ENCODE measurements around the gene OR1L8. TPM values are rescaled to one million over a fixed set of nuclear protein-coding genes. Genes with fewer than 3 reads are reported as not detected.
"Not testable (repeated sequence)": the region's sequence is repeated elsewhere in the genome, so short reads cannot be mapped to it uniquely, and the experiment has no call there.

The OR1L8 gene, protein sequence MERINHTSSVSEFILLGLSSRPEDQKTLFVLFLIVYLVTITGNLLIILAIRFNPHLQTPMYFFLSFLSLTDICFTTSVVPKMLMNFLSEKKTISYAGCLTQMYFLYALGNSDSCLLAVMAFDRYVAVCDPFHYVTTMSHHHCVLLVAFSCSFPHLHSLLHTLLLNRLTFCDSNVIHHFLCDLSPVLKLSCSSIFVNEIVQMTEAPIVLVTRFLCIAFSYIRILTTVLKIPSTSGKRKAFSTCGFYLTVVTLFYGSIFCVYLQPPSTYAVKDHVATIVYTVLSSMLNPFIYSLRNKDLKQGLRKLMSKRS
- total RNA-seq (not detected), polyA plus RNA-seq (ENCODE audit: insufficient read depth, low read depth, low replicate concordance) (not detected)
- long read RNA-seq, donor 1, result 0 reads
- long read RNA-seq, donor 2, result 0 reads
- long read RNA-seq, donor 3, result 0 reads
- long read RNA-seq, donor 4, result 0 reads
- long read RNA-seq, donor 5, result 0 reads
- long read RNA-seq, donor 6, result 0 reads
- long read RNA-seq, donor 7, result 0 reads
- long read RNA-seq, donor 8, result 0 reads
- long read RNA-seq, donor 9, result 0 reads
- long read RNA-seq, donor 10, result 0 reads

DNA sequence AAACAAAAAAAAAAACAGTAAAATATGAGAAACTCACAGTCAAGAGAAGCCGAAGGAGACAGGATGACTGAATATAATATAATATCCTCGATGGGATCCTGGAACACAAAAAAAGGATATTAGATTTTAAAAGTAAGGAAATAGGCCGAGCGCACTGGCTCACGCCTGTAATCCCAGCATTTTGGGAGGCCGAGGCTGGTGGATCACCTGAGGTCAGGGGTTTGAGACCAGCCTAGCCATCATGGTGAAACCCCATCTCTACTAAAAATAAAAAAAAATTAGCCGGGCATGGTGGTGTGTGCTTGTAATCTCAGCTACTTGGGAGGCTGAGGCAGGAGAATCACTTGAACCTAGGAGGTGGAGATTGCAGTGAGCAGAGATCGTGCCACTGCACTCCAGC is at the start of gene OR1L8:
Gene OR1L8, minus strand, starts transcription at position 101 of the 400 bp plus-strand sequence. CDS start 14,907 bp downstream, outside the sequence.
- FAIRE-seq; H3K9me3 ChIP-seq (ENCODE audit: control insufficient read depth in 2 of 3, insufficient read depth in 1 of 3, low read length in 3 of 3); H3K4me3 ChIP-seq (ENCODE audit: low read length in 3 of 3); DNase-seq; intact Hi-C loops (cut with DNase I); H3K27ac ChIP-seq (ENCODE audit: low read depth in 2 of 2, low read length in 2 of 2); H3K4me1 ChIP-seq (ENCODE audit: control insufficient read depth in 2 of 3, insufficient read depth in 2 of 3, low read depth in 1 of 3, low read length in 3 of 3); H3K9ac ChIP-seq (ENCODE audit: low read length in 3 of 3); H3K27me3 ChIP-seq (ENCODE audit: control insufficient read depth, insufficient read depth, low read length); H3K36me3 ChIP-seq (ENCODE audit: control insufficient read depth in 2 of 3, insufficient read depth in 3 of 3, low read length in 3 of 3): not testable (repeated sequence)

DNA sequence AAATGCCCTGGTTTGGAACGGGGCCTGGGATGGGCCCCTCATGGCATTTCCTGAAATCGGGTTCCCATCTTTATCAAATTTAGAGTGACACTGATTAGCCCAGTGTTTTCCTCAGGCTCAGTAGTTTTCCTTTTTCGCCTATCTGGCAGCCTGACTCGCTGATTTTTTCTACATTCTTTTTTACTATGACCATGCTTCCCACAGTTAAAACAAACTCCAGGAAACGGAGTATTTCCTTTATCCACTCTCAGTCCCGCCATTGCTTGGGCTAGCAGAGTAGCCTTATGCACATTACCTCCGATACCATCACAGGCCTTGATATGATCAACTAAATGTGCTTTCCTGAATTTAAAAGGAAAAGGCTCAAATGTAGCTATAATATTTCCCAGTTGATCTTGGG is 36.8 kb upstream of the OR1L8 start:
- Histone ChIP-seq H3K27ac (ENCODE audit: low read depth in 2 of 2, low read length in 2 of 2) (no peak overlapping the region), H3K27me3 (ENCODE audit: control insufficient read depth, insufficient read depth, low read length) (no peaks in the 10 kb centered on the region), H3K4me1 (ENCODE audit: control insufficient read depth in 2 of 3, insufficient read depth in 2 of 3, low read depth in 1 of 3, low read length in 3 of 3) (no peaks in the 10 kb centered on the region), H3K4me3 (ENCODE audit: low read length in 3 of 3) (no peak overlapping the region), H3K9me3 (ENCODE audit: control insufficient read depth in 2 of 3, insufficient read depth in 1 of 3, low read length in 3 of 3) (peaks cover 0 to 3% (median 0%) of the 10 kb centered on the region in 3 donors), H3K9ac (ENCODE audit: low read length in 3 of 3) (no peak overlapping the region), H3K36me3 (ENCODE audit: control insufficient read depth in 2 of 3, insufficient read depth in 3 of 3, low read length in 3 of 3) (no peaks in the 10 kb centered on the region)
- TF ChIP-seq, protein P1, sequence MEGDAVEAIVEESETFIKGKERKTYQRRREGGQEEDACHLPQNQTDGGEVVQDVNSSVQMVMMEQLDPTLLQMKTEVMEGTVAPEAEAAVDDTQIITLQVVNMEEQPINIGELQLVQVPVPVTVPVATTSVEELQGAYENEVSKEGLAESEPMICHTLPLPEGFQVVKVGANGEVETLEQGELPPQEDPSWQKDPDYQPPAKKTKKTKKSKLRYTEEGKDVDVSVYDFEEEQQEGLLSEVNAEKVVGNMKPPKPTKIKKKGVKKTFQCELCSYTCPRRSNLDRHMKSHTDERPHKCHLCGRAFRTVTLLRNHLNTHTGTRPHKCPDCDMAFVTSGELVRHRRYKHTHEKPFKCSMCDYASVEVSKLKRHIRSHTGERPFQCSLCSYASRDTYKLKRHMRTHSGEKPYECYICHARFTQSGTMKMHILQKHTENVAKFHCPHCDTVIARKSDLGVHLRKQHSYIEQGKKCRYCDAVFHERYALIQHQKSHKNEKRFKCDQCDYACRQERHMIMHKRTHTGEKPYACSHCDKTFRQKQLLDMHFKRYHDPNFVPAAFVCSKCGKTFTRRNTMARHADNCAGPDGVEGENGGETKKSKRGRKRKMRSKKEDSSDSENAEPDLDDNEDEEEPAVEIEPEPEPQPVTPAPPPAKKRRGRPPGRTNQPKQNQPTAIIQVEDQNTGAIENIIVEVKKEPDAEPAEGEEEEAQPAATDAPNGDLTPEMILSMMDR (IDR thresholded peaks at IDR 0.05; ENCODE audit: borderline replicate concordance, extremely low read depth, insufficient read depth), result no peak
- DNase-seq (no peak), FAIRE-seq (no peak)
- intact Hi-C loops (cut with DNase I), result no loop called here

DNA sequence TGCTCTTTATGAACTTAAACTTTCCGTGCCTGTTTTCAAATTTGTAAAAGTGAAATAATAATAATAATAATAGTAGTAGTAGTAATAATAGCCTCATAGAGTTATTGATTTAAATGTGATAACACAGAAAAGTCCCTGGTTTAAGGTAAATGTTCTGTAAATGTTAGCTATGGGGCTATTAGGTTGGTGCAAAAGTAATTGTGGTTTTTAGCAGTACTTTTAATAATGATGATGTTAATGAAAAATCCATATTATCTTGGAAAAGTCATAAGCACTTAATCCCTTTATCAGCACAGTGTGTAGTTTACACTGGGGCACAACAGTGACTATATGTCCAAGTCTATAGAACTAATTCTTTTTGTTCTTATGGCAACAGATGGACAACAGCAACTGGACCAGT is 31.2 kb upstream of the OR1L8 start, which contains the start of gene OR1Q1:
Gene OR1Q1, plus strand, starts transcription at position 377 of the 400 bp plus-strand sequence. Its CDS starts 0 bp downstream, at position 377.
- H3K9ac ChIP-seq (ENCODE audit: low read length in 3 of 3), result no peak within 1 kb of the TSS
- H3K4me3 ChIP-seq (ENCODE audit: low read length in 3 of 3), result no peak within 1 kb of the TSS
- H3K27me3 ChIP-seq (ENCODE audit: control insufficient read depth, insufficient read depth, low read length), result no peaks in the 10 kb centered on the region
- TF ChIP-seq, protein P1 (IDR thresholded peaks at IDR 0.05; ENCODE audit: borderline replicate concordance, extremely low read depth, insufficient read depth), result no peak
- no peak for DNase-seq
- H3K27ac ChIP-seq (ENCODE audit: low read depth in 2 of 2, low read length in 2 of 2), result no peak within 1 kb of the TSS
- H3K9me3 ChIP-seq (ENCODE audit: control insufficient read depth in 2 of 3, insufficient read depth in 1 of 3, low read length in 3 of 3), result peaks cover 0 to 3% (median 0%) of the 10 kb centered on the region in 3 donors
- H3K36me3 ChIP-seq (ENCODE audit: control insufficient read depth in 2 of 3, insufficient read depth in 3 of 3, low read length in 3 of 3), result no peaks in the 10 kb centered on the region
- no peaks in the 10 kb centered on the region for H3K4me1 ChIP-seq (ENCODE audit: control insufficient read depth in 2 of 3, insufficient read depth in 2 of 3, low read depth in 1 of 3, low read length in 3 of 3)
- intact Hi-C loops (cut with DNase I), result no loop called here
- no peak for FAIRE-seq

DNA sequence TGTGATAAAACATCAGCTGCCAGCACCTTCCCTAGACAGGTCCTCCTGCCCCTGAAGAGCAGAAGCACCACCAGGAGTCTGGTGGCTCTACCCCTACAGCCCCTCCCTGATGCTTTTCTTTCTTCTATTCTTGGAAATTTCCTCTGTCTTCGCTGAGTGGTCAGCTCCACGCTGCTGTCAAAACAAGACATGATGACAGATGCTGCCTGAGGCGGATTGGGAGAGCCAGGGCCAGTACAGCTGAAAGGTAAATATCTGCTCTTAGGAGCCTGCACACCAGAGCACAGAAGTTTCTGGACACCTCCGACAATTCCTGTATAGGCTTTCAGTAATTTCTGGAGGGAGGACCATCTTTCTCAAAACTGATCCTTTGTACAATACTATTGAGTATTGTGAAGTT is 26.6 kb upstream of the OR1L8 start:
- Histone ChIP-seq H3K4me1 (ENCODE audit: control insufficient read depth in 2 of 3, insufficient read depth in 2 of 3, low read depth in 1 of 3, low read length in 3 of 3) (no peaks in the 10 kb centered on the region), H3K9ac (ENCODE audit: low read length in 3 of 3) (no peak overlapping the region), H3K27me3 (ENCODE audit: control insufficient read depth, insufficient read depth, low read length) (no peaks in the 10 kb centered on the region), H3K36me3 (ENCODE audit: control insufficient read depth in 2 of 3, insufficient read depth in 3 of 3, low read length in 3 of 3) (no peaks in the 10 kb centered on the region), H3K4me3 (ENCODE audit: low read length in 3 of 3) (no peak overlapping the region), H3K9me3 (ENCODE audit: control insufficient read depth in 2 of 3, insufficient read depth in 1 of 3, low read length in 3 of 3) (no peaks in the 10 kb centered on the region), H3K27ac (ENCODE audit: low read depth in 2 of 2, low read length in 2 of 2) (no peak overlapping the region)
- TF ChIP-seq, protein P1 (IDR thresholded peaks at IDR 0.05; ENCODE audit: borderline replicate concordance, extremely low read depth, insufficient read depth), result no peak
- intact Hi-C loops (cut with DNase I), result no loop called here
- DNase-seq, result no peak
- no peak for FAIRE-seq

All from kidney (tissue), 22 donors.